K562 (cell line): ENCODE measurements around the gene ORAI1. TPM values are rescaled to one million over a fixed set of nuclear protein-coding genes. Genes with fewer than 3 reads are reported as not detected.

Experiments
- ATAC-seq: fragments of 200-7000 bp; cut with Tn5 transposase; 3 replicates; pipeline ENCODE4 v1.9.1; 2020; ENCODE audit warnings: moderate library complexity
- BruUV-seq: library from RNA; stranded (reverse); fragments of 400-500 nt; replicated peaks from 2 replicates; lab custom pipeline; 2021; lab: Mats Ljungman, UMichigan
- CTCF ChIA-PET: fragments of 300-600 bp; formaldehyde crosslinking; extraction: SDS; loops from one replicate; lab custom pipeline; 2021; ENCODE audit warnings: low intra/inter-chr PET ratio; lab: Yijun Ruan, JAX
- POLR2A ChIA-PET: fragments of 300-600, 350-650 bp; sonication (Branson Sonifier 250); formaldehyde crosslinking; extraction: SDS; loops from one replicate; lab custom pipeline; 2021; ENCODE audit warnings: antibody characterized with exemption, inconsistent platforms; lab: Yijun Ruan, JAX
- DNase-seq, 4 experiments: peaks; one replicate each; pipeline versions ENCODE4 v3.0.0 to v3.0.0-alpha.2; 2011 to 2018; ENCODE audit warnings: low spot score in 3 of 4, mixed read lengths in 3 of 4; ENCODE audit errors: extremely low read depth in 1 of 4
- FAIRE-seq: peaks from 2 replicates; lab custom pipeline; 2011; peaks lifted over from hg19 to GRCh38; lab: Jason Lieb, UNC
- H2AFZ ChIP-seq: 2 replicates; pipeline ENCODE4 v1.6.0; 2011; ENCODE audit warnings: low read depth, low read length, control low read depth, inconsistent platforms
- H3K27ac ChIP-seq: fragments of 200-600 bp; 3 replicates; pipeline ENCODE4 v1.8.0; 2011; ENCODE audit warnings: low read depth, mild to moderate bottlenecking, control low read depth, inconsistent platforms, low read length, moderate library complexity, mixed read lengths; ENCODE audit errors: extremely low read depth
- H3K27me3 ChIP-seq, 2 experiments: fragments of 300-600 bp in 1 of 2; 2 replicates in 1 of 2; 3 replicates in 1 of 2; pipeline versions ENCODE4 v1.6.0 to v1.8.0; 2011; ENCODE audit warnings: inconsistent platforms in 2 of 2, low read length in 2 of 2, mild to moderate bottlenecking in 1 of 2, mixed read lengths in 1 of 2, moderate library complexity in 1 of 2; ENCODE audit not compliant: control insufficient read depth in 2 of 2, insufficient read depth in 2 of 2
- H3K36me3 ChIP-seq: fragments of 300-600 bp; 3 replicates; pipeline ENCODE4 v1.8.0; 2011; ENCODE audit warnings: mild to moderate bottlenecking, low read length, inconsistent platforms; ENCODE audit not compliant: control insufficient read depth, insufficient read depth
- H3K4me1 ChIP-seq, 2 experiments: fragments of 200-600 bp in 1 of 2; replicated peaks in 1 of 2; 2 replicates in 1 of 2; 3 replicates in 1 of 2; pipeline versions ENCODE4 v1.5.1 to v1.8.0; 2011; ENCODE audit warnings: inconsistent platforms in 2 of 2, low read length in 2 of 2, mild to moderate bottlenecking in 1 of 2, mixed read lengths in 1 of 2, moderate library complexity in 1 of 2; ENCODE audit not compliant: control insufficient read depth in 2 of 2, insufficient read depth in 2 of 2
- H3K4me2 ChIP-seq: 2 replicates; pipeline ENCODE4 v1.6.1; 2011; ENCODE audit warnings: low read length, control low read depth, inconsistent platforms, mixed read lengths; ENCODE audit not compliant: insufficient read depth
- H3K4me3 ChIP-seq: fragments of 200-600 bp; sonication (generic), shearing (Covaris generic); 2 replicates; pipeline ENCODE4 v1.5.1; 2016; ENCODE audit warnings: control low read depth, inconsistent platforms
- H3K79me2 ChIP-seq: fragments of 200-600 bp; 3 replicates; pipeline ENCODE4 v1.8.0; 2011; ENCODE audit warnings: low read length, inconsistent platforms; ENCODE audit not compliant: control insufficient read depth, insufficient read depth
- H3K9ac ChIP-seq, 2 experiments: 2 replicates each; pipeline versions ENCODE4 v1.6.0 to v1.6.1; 2011; ENCODE audit warnings: low read depth in 2 of 2, low read length in 2 of 2, control low read depth in 1 of 2, inconsistent platforms in 1 of 2, mild to moderate bottlenecking in 1 of 2, mixed read lengths in 1 of 2; ENCODE audit not compliant: insufficient read depth in 1 of 2
- H3K9me1 ChIP-seq: one replicate; pipeline ENCODE4 v1.6.0; 2011; ENCODE audit warnings: inconsistent platforms, mild to moderate bottlenecking, low read length, moderate library complexity; ENCODE audit not compliant: control insufficient read depth, insufficient read depth
- H3K9me3 ChIP-seq: replicated peaks from 2 replicates; pipeline ENCODE4 v1.5.1; 2011; ENCODE audit warnings: low read depth, low read length, inconsistent platforms; ENCODE audit not compliant: control insufficient read depth, insufficient read depth
- H4K20me1 ChIP-seq: replicated peaks from 2 replicates; pipeline ENCODE4 v1.6.1; 2011; ENCODE audit warnings: low read length, inconsistent platforms, mixed read lengths; ENCODE audit not compliant: control insufficient read depth, insufficient read depth
- GABPB2 ChIP-seq: fragments of 250-450 bp; sonication (Bioruptor Pico); conservative IDR thresholded peaks from 2 replicates; pipeline ENCODE4 v1.5.1; 2021; ENCODE audit warnings: mild to moderate bottlenecking
- GATAD2A ChIP-seq: fragments of 450-650 bp; IDR thresholded peaks from 2 replicates; pipeline ENCODE4 v1.6.1; 2017
- HEY1 ChIP-seq: fragments of 250-450 bp; sonication (Bioruptor Pico); IDR thresholded peaks from 2 replicates; pipeline ENCODE4 v1.5.0; 2020; ENCODE audit warnings: mild to moderate bottlenecking, moderate library complexity, borderline replicate concordance
- HLTF ChIP-seq: fragments of 450-650 bp; IDR thresholded peaks from 2 replicates; pipeline ENCODE4 v1.6.1; 2016
- JUND ChIP-seq, 2 experiments: IDR thresholded peaks; 2 replicates in 1 of 2; 3 replicates in 1 of 2; pipeline ENCODE4 v1.6.1; 2011; ENCODE audit warnings: borderline replicate concordance in 2 of 2, low read depth in 2 of 2, low read length in 2 of 2, improper control_type of control experiment in 1 of 2, missing biosample characterization in 1 of 2, missing genetic modification characterization in 1 of 2, missing genetic modification reagents in 1 of 2
- MEIS2 ChIP-seq: fragments of 450-650 bp; IDR thresholded peaks from 2 replicates; pipeline ENCODE4 v1.6.1; 2014; ENCODE audit warnings: mild to moderate bottlenecking; ENCODE audit not compliant: partially characterized antibody
- PTBP1 ChIP-seq: fragments of 200-400 bp; formaldehyde crosslinking; IDR thresholded peaks from 2 replicates; pipeline ENCODE4 v1.6.1; 2017; ENCODE audit warnings: low read depth, low read length
- ZKSCAN8 ChIP-seq: fragments of 200-800 bp; sonication (Bioruptor generic); IDR thresholded peaks from 2 replicates; pipeline ENCODE4 v1.6.1; 2016; ENCODE audit warnings: missing genetic modification characterization, missing compliant biosample characterization
- ZNF24 ChIP-seq: fragments of 450-650 bp; IDR thresholded peaks from 2 replicates; pipeline ENCODE4 v1.6.1; 2016
- ZNF263 ChIP-seq: sonication (generic); formaldehyde crosslinking; IDR thresholded peaks from 2 replicates; pipeline ENCODE4 v1.8.0; 2022; ENCODE audit warnings: mild to moderate bottlenecking, missing genetic modification reagents, borderline replicate concordance
- WGBS: fragments of 100-300 bp; shearing (Covaris generic); methylation state at CpG from one replicate; pipeline ENCODE4 v1.1.6; 2016; ENCODE audit warnings: low coverage, mixed read lengths; ENCODE audit not compliant: insufficient coverage; ENCODE audit errors: missing lambda C conversion rate; 5-methylcytosine and 5-hydroxymethylcytosine counted together
- in situ Hi-C: fragments of 300-500 bp; cut with MboI; formaldehyde crosslinking; loops from 4 replicates; pipeline ENCODE4 v1.15.0; 2018; ENCODE audit warnings: inconsistent platforms, mixed read lengths
- intact Hi-C: fragments of 100-400 bp; cut with micrococcal nuclease; formaldehyde crosslinking; loops from 2 replicates; pipeline ENCODE4 v1.14.2; 2022
- polyA plus RNA-seq, 8 experiments: library from polyadenylated mRNA; depleted of rRNA in 4 of 8; stranded (reverse) in 5 of 8; unstranded in 3 of 8; fragments of >200 nt; fragmentation: Nextera tagmentation in 2 of 8; fragmentation: Illumina TruSeq in 1 of 8; extraction: Ambion mirVana in 2 of 8; extraction: Trizol in 1 of 8; gene quantifications; 2 replicates each; pipeline versions ENCODE4 v1.2.1 to v1.2.3, GENCODE V29; 2011 to 2014; ENCODE audit warnings: inconsistent platforms in 1 of 8, missing spikeins in 1 of 8
- total RNA-seq, 7 experiments: library from RNA; depleted of rRNA in 6 of 7; stranded (reverse); fragments of >200 nt in 6 of 7; fragmentation: Illumina TruSeq in 2 of 7; extraction: Trizol in 2 of 7; gene quantifications; 2 replicates each; pipeline versions ENCODE4 v1.2.1 to v1.2.3, GENCODE V29; 2011 to 2021; ENCODE audit warnings: low replicate concordance in 1 of 7
- TF ChIP-seq, protein P1 (sequence below): fragments of 250-450 bp; sonication (Bioruptor Pico); IDR thresholded peaks from 2 replicates; pipeline ENCODE4 v1.4.0; 2020

ORAI1 gene
- total and polyA plus RNA-seq, 9 of the 15 experiments (the other 6 are each of a cell fraction or from before 2014, with no cell fraction given): 2.6 to 23.8 (median 9.3) TPM

DNA sequence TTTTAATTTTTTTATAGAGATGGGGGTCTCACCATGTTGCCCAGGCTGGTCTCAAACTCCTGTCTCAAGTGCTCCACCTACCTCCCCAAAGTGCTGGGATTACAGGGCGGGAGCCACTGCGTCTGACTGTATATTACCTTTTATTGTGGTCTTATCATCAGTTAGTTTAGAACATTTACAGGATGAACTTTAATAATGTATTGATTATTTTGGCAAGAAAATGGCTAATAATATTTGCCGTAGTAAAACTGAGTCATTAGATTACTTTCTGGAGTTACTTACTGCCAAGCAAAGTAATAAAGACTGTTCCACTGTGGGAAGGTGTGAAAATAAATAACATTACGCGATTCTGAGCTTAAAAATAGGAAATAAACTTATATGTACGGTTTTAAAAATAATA is 23.6 kb upstream of the ORAI1 start (continued):
- TF ChIP-seq ZKSCAN8 (no peak), ZNF263 (CRISPR knock-in tag) (no peak), MEIS2 (no peak), JUND (IDR thresholded peaks at IDR 0.05; ENCODE audit: borderline replicate concordance, low read depth, low read length) (no peak), JUND (tag; IDR thresholded peaks at IDR 0.05; ENCODE audit: borderline replicate concordance, low read depth, low read length) (no peak)
- TF ChIP-seq, protein P1, sequence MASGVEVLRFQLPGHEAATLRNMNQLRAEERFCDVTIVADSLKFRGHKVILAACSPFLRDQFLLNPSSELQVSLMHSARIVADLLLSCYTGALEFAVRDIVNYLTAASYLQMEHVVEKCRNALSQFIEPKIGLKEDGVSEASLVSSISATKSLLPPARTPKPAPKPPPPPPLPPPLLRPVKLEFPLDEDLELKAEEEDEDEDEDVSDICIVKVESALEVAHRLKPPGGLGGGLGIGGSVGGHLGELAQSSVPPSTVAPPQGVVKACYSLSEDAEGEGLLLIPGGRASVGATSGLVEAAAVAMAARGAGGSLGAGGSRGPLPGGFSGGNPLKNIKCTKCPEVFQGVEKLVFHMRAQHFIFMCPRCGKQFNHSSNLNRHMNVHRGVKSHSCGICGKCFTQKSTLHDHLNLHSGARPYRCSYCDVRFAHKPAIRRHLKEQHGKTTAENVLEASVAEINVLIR (CRISPR knock-in tag): no peak

DNA sequence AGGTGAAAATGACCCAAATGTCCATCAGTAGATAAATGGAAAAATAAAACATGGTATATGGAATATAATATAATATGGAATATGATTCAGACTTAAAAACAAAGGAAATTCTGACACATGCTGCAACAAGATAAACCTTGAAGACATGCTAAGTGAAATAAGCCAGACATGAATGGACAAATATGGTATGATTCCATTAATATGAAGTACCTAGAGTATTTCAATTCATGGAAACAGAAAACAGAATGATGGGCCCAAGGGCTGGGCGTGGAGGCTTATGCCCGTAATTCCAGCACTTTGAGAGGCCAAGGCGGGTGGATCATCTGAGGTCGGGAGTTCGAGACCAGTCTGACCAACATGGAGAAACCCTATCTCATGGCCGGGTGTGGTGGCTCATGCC is 22.7 kb upstream of the ORAI1 start:
- POLR2A ChIA-PET: no interaction called here
- no peak for FAIRE-seq
- no peak for DNase-seq

More for the DNA sequence above, 22.7 kb upstream of the ORAI1 start:
- no peak overlapping the region for H2AFZ ChIP-seq
- no peak overlapping the region for H3K9ac ChIP-seq
- 71% methylated on average over 6 of the region's 6 CpGs for WGBS
- H3K27ac ChIP-seq: no peak overlapping the region
- no peaks in the 10 kb centered on the region for H3K9me1 ChIP-seq
- in situ Hi-C loops (no loop called here), intact Hi-C loops (no loop called here)
- H3K79me2 ChIP-seq: no peaks in the 10 kb centered on the region
- TF ChIP-seq HLTF (no peak), GABPB2 (CRISPR knock-in tag) (no peak), HEY1 (CRISPR knock-in tag) (no peak), ZNF24 (no peak), PTBP1 (no peak), GATAD2A (no peak)
- H3K27me3 ChIP-seq: no peaks in the 10 kb centered on the region; a peak in 1 of 5 replicates
- no peaks in the 10 kb centered on the region for H3K36me3 ChIP-seq
- no peak overlapping the region for H3K4me2 ChIP-seq
- no peaks in the 10 kb centered on the region for H3K9me3 ChIP-seq
- no peak for ATAC-seq
- peaks cover 0 to 6% of the 10 kb centered on the region in 2 experiments; a peak in 2 of 5 replicates for H3K4me1 ChIP-seq
- H4K20me1 ChIP-seq: no peaks in the 10 kb centered on the region
- CTCF ChIA-PET: no interaction called here
- no TSS peak for BruUV-seq
- no peak overlapping the region for H3K4me3 ChIP-seq
